Activated CD4-positive, alpha-beta T cell treated with anti-CD3 and anti-CD28 coated beads, Interleukin-2, amount 50 U/mL, for 4 hours (primary cell): ENCODE results near the gene MITF.

ENCODE experiments used
- DNase-seq, 2 experiments: peaks; one replicate each; pipeline ENCODE4 v3.0.0-alpha.2; 2020

Gene MITF

DNA sequence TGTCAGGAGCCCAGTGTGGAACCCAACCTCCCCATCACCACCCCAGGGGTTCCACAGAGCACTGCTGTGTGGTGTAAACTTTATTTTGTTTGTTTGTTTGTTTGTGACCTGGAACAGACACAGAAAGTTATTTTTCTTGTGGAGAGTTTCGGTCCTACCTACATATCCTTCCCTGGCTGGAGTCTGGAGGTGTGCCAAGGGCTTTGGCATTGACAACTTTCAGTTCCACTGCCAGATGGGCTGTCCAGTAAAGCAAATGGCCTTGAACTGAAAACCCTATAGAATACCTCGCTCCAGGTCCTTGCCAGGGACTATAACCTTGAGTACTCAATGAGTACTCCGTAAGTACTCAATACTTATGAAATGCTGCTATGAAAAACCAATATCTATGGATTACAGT lies 103.5 kb downstream of the MITF start:
- DNase-seq, result no peak

DNA sequence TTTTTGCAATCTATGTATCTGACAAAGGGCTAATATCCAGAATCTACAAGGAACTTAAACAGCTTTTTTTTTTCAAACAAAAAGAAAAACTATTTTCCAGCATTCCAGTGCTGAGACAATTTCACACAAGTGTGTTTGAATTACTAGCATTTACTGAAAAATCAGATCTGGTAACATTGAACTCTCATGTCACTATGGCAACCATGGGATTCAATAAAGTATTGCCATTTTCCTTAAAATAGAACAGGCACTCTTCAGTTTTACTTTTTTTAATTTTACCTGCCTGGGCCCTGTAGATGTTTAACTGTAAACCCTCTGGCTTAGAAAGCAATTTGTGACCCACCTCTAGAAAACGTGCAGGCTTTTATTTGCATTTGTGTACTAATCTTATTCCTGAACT lies 105.4 kb downstream of the MITF start:
- no peak for DNase-seq

DNA sequence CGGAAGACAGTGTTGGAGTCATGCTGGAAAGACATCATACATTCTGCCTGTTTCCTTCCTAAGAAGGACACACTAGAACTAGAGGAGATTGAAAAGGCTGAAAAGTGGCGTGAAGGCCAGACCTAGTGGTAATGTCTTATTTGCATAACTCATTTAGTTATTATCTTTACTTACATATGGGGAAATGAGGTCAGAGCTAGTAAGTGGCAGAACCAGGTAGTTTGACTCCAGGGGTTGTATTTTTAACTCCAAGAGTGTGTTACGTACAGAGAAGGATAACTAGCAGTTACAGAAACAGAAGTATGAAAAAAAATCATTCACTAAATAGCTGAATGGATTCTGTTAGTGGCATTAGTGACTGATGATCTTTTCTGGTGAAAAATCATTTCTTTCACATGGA lies 108.0 kb downstream of the MITF start:
- DNase-seq, result no peak

DNA sequence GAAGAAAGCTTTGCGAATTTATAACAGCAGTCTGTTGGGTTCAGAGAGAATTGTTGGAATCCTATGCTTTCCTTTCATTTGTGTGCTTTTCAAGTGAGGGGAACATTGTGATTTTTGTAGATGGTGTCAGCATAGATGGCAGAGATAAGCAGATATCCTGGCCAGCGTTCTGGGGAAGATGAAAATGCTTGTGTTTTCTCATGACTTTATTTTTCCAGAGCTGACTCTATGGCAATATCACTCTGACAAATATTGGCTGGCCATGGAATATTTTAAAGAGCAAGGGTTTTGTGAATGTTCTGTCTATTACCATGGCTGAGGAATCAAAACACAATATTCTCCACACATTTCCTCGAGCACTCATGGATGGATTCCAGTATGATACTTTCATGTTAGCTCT lies 108.8 kb downstream of the MITF start:
- no peak for DNase-seq

DNA sequence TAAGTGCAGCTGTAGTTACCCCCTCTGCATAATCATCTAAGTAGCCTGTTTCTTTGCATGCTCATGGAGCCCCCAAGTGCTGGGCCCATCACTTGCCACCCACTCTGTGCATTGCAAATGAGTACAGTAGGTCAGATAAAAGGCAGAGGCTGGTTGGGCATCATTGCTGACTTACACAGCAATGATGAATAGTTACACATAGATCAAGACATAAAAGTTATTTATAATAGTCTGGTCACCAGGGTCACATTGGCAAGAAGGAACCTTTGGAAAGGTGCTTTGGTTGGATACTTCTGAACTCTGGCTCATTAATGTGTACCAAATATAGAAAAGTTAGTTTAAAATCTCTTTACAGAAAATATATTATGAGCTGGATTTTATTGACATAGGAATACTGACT lies 111.6 kb downstream of the MITF start:
- no peak for DNase-seq

DNA sequence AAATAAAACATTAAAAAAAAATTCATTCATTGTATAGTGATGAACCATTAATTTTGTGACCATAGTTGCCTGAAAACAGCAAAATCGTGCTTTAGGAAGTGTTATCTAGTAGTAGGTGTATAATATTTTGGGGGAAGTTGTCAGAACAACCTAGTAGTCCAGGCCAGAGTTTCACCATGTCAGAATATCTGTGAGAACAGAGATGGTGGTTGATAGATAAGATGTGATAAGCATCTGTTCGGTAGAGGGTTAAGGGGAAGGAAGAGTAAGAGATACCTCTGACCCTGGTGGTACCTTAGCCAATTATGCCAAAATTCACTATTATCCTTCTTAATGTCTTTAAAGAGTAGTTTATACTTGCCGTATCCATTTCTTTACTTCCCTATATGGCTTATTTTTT lies 113.8 kb downstream of the MITF start:
- DNase-seq, result no peak

DNA sequence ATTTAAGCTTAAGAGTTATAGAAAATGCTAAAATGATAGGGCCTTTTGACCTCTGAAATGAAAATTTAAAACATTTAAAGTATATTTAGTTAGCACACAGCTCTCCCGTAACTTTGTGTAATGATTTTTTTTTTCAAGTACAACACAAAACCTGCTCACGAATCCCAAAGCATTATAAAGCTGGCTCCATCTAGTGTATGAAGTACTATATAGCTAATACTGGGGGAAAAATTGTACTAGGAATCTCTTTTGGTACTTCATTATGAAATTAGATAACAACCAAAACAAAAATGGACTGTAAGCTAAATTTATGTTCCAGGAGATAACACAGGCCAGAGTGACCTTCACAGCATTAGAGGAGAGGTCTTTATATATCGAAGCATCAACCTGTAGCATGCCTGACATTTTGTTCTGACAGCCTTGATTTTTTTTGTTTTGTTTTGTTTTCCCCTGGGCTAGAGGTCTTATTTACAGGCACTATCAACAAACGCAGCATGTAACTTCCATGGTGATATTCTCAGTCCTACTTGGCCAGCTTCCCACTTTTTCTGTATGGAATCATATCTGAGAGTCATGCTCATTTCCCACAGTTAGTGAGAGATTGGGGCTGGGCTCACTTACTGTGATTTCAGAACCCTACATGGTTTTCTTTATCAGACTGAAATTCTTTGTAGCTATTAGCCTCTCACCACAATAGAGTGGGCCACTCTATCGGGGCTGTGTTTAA lies 116.3 kb downstream of the MITF start:
- no peak for DNase-seq

DNA sequence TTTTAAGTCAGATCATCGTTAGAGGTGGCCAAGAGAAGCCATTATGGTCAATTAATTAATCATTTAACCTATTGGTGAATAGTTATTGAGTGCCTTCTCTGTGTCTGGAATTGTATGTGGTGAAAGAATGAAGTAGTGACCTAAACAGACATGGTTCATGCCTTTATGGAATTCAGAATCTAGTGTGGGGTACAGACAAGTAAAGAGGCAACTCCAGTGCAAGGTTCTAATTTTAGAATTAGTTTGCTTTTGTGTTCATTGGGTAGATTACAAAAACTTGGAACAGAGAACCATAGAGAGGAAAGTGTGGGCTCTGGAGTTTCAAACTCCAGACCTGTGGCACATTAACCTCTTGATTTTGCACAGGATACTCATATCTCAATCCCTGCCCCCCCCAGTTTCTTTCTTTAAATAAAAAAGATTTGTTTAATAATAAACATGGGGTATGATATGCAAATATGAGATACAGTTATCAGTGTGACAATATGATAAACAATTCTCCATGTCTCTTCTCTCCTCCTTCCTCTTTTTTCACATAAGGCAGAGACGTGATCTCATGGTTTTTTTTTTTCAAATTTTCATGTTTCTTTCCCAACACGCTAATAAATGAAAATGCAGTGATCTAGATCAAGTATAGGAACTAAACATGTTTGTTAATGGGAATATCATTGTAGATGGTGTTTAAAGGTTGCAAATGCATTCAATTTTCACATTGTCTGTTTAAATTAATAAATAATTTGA lies 117.9 kb downstream of the MITF start:
- DNase-seq, result no peak

DNA sequence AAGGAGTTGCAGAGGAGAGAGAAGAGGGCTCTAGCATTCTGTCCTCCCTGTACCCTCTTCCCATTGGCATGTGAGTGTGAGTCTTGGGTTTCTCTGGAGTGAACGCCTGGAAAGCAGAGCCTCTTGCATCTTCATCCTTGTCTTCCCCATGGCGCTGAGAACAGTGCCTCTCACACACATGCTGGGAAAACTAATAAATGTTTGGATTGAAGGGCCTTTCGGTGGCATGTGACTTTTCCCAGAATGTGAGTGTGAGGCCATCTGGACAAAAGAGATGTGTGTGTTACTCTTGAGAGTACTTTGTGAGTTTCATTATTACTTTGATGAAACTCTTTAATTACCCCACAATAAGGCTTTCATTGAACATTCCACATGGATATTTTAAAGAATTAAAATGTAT lies 122.3 kb downstream of the MITF start:
- DNase-seq, result no peak

DNA sequence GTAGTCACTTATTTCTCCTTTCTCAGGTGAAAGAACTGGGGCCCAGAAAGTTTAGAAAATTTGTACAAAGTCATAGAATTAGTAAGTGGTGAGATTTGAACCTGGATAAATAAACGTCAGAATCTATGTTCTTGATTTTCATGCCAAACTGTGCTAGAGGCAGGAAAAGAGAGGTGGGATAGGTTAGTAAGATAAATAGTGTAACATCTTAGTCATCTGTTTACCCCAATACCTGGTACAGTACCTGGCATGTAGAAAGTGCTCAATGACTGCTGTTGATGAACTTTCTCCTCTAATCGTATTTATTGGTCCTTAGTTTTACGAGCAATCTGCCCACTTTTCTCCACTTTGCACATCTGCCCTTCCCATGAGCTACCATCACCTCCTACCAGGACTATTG lies 124.9 kb downstream of the MITF start:
- DNase-seq, result no peak

DNA sequence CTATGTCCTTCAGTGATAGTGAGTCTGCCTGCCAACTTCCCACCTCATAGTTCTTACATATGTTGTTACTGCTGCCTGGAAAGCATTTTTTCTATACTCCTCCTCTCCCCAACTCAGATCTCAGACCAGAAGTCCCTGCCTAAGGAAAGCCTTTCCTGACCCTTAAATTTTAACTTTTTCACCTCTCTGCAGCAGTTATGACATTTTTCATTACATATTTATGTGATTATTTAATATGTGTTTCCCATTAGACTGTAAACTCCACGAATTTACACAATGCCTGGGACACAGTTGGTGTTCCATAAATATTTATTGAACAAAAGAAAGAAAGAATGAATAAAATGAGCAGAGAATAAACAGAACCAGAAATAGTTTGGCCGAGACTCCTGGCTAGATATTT lies 125.5 kb downstream of the MITF start:
- no peak for DNase-seq

DNA sequence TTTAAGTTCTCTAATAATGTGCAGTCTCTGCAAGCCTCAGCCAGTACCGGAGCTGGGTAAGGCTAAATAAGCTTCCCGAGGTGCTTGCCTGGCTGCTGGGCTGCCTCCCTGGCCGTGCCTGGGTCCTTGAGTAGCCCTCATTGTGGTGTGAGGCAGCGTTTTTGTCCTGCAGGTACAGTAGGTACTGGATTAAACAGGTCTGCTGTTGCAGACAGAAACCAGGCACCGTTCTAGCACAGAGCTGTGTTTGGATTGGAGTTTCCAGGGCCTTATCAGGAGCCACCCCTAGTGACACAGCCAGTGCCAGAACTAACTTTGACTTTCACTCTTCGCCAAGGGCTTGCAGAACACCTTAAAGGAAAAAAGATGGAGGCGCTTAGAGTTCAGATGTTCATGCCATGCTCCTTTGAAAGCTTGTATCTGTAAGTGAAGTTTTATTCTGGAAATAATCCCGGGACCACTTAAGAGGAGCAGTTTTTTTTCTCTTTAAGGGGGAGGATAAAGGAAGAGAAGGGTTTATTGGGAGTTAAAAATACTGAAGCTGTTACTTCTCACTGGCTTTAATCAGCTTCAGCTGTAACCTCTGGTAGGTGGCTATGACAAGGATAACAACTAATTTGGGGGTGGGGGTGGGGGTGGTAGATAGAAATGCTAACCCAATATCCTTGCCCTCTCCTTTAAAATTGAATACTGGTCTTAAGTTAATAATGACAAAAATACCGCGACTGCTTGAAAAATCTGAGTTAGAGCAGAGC lies 126.8 kb downstream of the MITF start:
- DNase-seq, result no peak

DNA sequence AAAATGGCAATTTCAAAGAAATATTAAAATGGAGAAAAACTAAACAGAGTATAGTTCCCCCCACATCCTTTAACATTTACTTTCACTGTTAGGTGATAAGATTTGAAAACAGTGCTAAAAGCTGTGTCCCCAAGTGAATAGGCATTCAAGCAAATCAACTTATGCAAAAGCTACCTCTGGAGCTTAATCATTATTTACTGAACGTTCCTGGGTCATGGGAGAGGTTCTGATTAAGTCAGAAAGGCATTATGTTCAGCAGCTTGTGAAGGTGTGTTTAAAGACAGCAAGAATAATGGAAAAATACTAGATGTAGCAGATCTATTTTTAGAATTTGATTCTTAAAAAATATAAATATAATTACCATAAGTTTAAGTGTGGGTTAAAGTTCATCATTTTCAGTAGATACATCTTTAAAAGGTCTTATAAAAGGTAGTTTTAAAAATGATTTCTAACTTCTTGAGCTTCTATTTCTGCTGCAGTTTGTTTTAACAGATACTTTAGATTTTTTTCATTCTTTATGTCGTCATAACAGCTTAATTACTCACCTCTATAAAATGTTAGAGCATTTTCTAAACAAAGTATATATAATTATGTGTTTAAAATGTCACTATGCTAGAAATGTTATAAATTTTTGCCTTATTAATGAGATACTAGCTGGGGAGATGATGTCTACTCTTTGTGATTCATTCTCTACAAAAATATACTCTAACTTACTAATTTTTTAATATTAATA lies 127.9 kb downstream of the MITF start:
- DNase-seq, result no peak

DNA sequence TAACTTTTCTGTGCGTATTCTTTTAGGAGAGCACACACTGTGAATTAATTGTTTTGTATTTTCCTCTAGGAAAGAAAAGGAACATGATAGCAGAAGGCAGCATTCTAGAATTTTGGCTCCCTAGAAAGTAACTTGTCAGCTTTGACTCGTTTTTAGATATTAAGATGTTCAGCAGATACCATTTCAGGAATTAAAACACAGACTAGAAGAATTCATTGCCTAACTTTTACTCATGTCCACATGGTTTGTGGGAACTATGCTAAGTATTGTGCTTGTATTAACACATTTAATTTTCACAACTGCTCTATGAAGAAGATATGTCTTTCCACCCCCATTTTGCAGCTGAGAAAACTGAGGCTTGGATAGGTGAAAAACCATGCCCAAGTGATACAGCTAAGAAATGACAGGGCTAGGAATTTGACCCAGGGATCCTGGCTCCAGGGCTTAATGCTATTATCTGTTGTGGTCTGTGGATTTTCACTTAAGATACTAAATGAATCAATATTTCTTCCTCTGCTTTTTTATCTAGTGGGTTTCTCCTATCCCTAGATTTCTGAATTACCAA lies 128.8 kb downstream of the MITF start:
- DNase-seq, result no peak

DNA sequence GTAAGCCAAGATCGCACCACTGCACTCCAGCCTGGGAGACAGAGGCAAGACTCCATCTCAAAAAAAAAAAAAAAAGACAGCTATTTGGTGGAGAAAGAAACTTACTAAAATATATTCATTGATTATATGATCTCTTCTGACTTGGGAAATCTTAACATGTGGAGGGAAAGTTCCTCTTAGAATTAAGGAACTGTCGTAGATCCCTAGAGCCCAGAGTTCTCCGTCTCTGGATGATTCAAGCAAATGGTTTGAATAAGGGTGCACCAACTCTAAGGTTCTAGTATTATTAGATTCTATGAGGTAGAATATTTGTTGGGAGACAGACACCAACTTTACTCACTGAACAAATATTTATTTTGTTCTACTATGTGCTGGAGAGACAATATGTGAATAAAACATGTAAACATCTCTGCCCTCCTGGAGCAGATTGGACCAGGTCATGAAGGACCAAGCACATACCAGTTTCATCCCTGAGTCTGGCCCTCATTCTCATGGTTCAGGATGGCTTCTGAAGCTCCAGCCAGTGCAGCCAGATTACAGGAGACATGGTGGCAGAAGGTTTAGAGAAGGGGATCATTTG lies 129.7 kb downstream of the MITF start:
- DNase-seq, result no peak

DNA sequence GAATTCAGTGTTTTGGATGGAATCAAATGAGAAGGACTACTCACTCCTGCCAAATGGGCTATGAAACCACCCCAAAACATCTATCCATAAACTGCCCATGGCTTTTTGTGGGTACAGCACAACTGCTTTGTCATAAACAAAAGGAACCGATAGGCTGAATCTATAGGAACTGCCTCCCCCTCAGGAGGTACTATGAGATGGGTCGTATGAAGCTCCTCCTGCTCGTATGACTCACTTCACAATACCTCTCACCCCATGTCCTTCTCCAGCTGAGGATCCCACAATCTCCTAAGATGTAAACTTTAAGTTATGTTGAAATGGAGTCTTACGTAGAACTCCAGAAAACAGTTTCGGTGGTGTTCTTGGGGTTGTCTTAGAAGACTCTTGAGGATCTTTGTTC lies 130.4 kb downstream of the MITF start:
- DNase-seq, result no peak

DNA sequence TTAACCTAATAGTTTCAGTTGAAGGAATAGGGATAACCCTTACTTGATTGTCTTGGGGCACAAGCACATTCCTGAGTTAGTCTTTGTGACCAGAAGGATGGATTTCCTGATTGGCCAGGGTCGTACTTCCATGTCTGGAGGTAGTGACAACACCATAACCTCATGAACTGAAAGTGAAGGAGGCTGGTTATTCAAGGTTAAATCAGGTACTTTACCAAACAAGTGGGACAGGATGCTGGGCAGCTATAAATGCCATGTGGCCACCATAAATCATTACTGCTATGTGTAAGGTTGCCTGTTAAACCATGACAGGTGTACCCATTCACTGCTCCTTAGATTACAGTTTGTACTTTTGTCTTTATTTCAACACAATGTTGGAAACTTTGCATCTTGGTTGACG lies 132.0 kb downstream of the MITF start:
- DNase-seq, result no peak

DNA sequence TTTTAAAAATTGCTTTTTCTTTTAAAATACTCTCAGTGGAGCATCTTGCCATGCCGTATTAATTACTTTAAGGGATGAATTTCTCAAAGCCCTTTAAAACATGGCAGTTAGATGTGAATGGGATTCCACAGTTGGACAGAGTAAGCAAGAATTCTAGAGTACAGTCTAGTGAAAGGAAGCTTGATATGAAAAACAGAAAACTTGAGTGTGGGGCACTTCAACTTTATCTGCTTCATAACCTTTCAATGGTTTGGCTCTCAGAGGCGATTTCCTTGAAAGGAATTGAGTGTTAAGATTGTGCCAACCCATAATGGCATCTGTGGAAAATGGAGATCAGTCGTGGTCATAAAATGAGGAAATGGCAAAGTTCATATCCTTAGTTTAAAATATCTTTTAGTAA lies 132.6 kb downstream of the MITF start:
- no peak for DNase-seq

DNA sequence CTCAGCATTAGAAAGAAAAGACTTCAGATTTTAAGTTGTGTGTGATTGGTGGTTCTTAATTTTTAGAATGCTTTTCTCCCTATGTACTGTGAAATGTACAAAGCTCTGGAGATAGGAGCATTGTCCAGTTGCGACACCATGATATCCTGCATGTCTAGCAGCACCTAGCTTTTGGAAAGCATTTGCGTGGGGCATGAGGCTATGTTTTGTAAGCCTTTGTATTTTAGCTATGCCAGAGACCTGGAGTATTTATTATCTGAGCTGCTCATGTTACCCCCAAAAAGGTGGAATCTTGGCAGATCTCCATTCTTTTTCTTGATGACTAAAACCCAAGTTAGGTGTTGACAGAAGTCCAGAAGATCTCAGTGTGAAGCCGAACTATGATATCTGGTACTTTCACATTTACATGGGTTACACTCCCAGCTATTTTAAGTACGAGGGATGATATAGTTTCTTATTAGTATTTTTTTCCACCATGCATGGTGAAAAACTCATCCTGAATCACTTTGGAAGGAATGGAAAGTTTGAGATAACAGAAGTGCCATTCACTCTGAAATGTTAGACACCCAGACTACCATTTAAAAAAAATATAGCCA lies 133.6 kb downstream of the MITF start:
- no peak for DNase-seq

DNA sequence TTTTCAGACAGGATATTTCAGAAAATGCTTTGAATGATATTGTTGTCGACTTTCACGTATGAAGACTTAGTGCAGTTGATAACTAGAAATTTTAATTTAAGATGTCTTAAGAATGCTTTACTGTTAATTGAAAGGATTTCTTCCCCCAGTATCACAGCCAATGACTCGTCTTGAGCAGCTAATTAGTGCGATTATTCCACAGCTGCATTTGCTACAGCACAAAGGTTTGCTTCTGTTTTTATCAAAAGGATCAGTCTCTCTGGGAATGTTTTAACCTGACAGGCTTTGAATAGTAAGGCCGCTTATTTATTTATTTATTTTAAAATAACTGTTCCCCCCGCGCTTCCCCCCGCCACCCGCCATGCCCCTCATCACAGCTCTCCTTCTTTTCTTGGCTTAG lies 136.8 kb downstream of the MITF start:
- no peak for DNase-seq

DNA sequence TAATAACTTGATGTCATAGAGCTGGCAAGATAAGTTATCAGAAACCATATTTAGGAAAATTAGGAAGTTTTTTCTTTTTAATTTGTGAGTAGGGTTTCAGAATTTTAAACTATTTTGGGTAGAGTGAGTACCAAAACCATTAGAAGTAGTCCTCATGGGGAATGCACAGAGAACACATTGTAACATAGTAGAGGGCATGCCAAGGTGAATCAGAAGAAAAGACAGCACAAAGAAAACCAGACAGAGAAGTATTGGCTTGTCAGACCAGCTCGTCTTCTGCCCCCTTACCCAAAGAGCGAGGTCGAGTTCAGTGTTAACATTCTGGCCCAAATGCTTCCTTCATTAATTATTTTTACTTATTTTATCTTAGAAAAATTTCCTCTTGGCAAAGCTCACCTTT lies 139.0 kb downstream of the MITF start:
- no peak for DNase-seq

DNA sequence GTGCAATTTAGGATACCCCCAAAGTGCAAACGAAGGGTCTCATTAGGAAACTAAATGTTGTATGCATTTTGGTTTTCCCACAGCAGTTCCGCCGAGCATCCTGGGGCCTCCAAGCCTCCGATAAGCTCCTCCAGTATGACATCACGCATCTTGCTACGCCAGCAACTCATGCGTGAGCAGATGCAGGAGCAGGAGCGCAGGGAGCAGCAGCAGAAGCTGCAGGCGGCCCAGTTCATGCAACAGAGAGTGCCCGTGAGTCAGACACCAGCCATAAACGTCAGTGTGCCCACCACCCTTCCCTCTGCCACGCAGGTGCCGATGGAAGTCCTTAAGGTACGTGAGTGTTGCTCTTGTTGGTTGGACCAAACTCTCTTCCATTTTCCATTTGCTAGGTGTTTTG lies 139.8 kb downstream of the MITF start:
- DNase-seq, result no peak
